Activated effector memory CD4-positive, alpha-beta T cell treated with Interleukin-2 at 50 U/mL for 16 hours (primary cell): Measurements from ENCODE around the gene COX5A.
"Not testable (repeated sequence)": the region's sequence is repeated elsewhere in the genome, so short reads cannot be mapped to it uniquely, and the experiment has no call there.

ENCODE experiments used
- DNase-seq: peaks from one replicate; pipeline ENCODE4 v3.0.0-alpha.2; 2020

Gene COX5A

DNA sequence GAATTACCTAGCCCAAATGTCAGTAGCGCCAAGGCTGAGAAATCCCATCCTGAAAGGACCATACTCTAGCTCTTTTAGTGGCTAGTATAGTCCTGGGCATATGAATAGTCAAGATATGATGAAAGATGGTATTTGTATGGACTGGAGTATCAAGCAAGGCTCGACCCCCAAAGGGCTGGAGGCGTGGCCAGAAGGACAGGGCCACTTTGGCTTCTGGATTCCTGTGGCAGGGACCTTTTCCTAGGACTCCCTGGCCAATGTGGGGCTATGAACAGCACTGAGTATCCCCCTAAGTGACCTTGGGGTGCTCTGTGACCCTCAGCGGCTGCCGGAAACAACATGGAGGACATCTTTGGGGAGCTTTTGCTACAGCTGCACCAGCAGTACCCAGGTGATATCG, 42.0 kb downstream of the COX5A start:
- no peak for DNase-seq

DNA sequence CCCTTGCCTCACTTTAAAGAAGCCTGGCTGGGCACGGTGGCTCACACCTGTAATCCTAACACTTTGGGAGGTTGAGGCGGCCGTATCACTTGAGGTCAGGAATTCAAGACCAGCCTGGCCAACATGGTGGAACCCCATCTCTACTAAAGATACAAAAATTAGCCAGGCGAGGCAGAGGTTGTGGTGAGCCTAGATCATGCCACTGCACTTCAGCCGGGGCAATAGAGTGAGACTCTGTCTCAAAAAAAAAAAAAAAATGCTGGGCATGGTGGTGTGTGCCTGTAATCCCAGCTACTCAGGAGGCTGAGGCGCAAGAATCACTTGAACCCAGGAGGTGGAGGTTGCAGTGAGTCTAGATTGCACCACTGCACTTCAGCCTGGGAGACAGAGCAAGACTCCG, 43.5 kb downstream of the COX5A start:
- not testable (repeated sequence) for DNase-seq

DNA sequence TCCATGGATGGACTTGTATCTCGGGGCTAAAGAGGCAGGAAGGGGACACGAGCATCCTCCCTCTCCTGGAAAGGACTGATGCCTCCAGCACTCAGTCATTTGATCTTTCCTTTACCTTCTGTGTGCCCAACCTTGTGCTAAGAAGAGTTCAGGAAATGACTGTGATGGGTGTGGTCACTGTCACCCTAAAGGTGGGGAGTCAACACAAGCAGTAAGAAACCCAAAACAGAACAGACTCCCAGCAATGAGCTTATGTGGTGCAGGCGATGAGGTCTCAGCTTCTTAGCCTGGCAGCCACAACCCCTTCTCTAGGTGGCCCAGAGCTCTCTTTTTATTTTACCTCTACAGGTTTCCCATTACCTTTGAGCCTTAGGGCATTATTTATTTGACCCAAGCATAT, 44.2 kb downstream of the COX5A start:
- DNase-seq, result peak; percentile 32

DNA sequence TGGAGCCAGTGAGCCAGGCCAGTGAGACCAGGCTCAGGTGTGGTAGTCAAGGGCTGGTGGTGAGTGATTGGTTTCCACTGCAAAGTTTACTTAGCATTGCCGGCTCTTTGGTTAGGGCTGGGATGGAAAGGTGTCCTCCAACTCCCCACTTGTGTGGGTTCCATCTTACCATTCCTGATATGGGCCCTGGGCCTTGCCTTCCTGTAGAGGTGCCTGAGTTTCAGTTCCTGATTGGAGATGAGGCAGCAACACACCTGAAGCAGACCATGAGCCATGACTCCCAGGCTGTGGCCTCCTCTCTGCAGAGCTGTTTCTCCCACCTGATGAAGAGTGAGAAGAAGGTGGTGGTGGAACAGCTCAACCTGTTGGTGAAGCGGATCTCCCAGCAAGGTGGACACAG, 44.9 kb downstream of the COX5A start:
- DNase-seq, result no peak

DNA sequence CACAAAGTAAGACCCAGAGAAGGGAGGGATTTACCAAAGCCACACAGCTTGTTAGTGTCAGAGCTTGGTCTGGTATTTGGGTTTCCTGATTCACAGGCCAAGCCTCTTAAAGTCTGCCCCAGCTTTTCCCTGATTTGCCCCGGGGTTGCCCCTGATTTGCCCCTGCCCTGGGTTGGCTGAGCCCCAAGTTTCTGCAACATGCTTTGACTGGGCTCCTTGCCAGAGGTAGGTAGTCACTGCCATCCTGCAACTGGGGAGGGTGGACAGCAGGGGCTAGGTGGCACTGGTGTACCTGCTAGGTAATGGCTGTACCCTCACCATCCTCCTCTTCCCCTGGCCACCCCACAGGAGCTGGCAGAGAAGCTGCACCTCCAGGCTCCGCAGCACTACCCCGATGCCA, 45.6 kb downstream of the COX5A start:
- no peak for DNase-seq

DNA sequence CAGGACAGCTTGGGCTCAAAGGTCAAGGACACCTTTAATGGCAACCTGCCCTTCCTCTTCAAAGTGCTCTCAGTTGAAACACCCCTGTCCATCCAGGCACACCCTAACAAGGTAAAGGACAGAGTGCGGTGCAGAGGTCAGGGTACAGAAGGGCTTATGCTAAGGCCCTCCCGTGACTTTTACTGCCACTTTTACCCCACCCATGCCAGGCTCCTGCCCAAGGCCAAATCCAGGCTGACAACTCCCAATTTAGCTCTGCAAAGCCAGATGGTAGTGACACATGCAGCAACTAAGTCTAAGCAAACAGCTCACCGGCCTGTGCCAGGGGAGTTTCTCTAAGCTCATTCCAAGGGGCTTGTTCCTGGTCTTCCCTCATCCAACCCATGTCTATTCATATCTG, 46.4 kb downstream of the COX5A start:
- no peak for DNase-seq

DNA sequence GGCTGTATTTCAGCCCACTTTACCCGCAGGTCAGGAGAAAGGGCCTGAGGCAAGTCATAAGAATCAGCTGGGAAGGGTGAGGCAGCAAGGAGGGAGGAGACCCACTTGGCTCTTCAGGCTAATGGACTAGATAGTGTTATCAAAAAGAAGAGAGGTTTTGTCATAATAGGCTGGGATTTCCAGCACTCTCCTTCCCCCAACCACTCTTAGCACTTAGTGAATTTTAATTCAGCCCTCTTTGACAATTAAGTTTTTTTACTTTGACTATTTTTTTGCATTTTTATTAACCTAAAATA, 47.3 kb downstream of the COX5A start:
- DNase-seq, result no peak

DNA sequence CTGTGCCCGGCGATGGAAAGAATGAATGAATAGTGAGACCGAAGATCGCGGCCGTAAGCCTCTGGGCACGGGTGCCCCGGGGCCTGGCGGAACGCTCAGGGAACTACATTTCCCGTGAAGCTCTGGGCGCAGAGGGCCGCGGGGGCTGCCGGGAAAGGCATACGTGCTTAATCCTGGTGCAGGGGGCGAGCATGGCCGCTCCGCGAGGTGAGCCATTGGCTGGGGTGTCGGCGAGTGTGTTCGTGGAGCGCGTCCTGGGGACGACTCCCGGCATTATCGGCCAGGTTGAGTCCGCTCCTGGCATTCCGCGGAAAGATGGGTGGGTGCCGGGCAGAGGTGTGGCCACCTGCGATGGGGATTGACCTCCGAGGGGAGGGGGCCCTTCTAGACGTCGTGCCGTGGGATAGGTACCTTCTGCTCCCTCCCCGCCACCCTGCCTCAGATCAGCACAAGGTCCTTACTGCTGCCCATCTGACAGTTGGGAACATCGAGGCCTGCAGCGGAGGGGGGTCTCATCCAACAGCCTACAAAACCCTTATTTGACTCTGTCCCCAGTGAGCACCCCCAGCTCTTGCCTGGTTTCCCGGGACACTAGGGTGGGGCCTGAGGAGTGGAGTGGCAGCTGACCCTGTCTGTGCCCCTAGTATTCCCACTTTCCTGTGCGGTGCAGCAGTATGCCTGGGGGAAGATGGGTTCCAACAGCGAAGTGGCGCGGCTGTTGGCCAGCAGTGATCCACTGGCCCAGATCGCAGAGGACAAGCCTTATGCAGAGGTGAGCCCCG, 47.8 kb downstream of the COX5A start, which contains the start of gene MPI:
MPI (plus strand) TSS at position 160 of the 782 bp plus-strand sequence; CDS start at position 192, 32 bp downstream.
- DNase-seq, result peak; percentile 75

DNA sequence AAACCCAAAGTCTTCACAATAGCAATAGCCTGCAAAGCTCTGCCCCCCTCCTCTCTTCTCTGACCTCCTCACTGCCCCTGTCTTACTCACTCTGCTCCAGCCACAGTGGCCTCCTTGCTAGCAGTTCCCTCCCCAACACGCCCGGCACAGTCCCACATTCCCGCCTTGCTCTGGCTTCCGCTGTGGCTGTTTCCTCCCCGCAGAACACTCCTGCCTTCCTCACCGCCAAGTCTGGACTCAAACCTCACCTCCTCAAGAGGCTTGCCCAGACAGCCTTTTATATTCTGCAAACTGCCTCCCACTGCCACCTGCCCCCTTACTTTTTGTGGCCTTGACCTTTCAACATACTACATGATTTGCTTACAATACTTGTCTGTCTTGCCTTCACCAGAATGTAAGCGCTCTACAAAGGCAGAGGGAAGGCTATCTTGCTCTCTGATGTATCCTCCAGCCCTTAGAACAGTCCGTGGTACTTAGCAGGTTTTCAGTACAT, 48.4 kb downstream of the COX5A start:
- DNase-seq, result no peak

DNA sequence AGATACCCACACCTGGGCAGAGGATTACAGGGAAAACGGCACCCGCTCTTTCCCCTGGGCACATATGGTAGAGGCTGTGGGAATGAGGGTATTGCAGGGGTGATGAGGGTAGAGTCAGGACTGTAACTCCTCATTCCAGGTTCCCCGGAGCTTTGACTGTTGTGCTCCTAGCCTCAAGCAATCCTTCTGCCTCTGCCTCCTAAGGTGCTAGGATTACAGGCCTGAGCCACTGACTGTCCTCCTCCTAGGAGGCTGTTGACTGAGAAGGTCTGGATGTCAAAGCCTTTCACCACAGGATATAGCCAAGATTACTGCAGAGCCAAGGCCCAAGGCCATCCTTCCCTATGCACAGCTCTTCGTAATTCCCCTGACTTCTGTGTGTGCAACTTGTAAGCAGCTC, 49.2 kb downstream of the COX5A start:
- DNase-seq, result no peak

DNA sequence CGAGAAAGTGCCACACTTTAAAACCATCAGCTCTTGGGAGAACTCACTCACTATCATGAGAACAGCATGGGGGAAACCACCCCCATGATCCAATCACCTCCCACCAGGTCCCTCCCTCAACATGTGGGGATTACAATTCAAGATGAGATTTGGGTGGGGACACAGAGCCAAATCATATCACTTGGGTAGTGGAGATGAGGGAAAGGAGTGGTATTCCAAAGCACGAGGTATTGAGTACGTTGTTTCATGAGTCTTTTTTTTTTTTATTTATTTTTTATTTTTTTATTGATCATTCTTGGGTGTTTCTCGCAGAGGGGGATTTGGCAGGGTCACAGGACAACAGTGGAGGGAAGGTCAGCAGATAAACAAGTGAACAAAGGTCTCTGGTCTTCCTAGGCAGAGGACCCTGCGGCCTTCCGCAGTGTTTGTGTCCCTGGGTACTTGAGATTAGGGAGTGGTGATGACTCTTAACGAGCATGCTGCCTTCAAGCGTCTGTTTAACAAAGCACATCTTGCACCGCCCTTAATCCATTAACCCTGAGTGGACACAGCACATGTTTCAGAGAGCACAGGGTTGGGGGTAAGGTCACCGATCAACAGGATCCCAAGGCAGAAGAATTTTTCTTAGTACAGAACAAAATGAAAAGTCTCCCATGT, 50.2 kb downstream of the COX5A start:
- not testable (repeated sequence) for DNase-seq

DNA sequence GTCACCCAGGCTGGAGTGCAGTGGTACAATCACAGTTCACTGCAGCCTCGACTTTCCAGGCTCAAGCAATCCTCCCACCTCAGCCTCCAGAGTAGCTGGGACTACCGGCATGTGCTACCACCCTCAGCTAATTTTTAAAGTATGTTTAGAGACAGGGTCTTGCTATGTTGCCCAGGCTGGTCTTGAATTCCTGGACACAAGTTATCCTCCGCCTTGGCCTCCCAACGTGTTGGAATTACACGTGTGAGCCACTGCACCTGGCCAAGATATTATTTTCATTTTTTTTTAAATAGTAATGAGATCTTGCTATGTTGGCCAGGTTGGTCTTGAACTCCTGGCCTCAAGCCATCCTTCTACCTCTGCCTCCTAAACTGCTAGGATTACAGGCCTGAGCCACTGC, 52.4 kb downstream of the COX5A start:
- no peak for DNase-seq

DNA sequence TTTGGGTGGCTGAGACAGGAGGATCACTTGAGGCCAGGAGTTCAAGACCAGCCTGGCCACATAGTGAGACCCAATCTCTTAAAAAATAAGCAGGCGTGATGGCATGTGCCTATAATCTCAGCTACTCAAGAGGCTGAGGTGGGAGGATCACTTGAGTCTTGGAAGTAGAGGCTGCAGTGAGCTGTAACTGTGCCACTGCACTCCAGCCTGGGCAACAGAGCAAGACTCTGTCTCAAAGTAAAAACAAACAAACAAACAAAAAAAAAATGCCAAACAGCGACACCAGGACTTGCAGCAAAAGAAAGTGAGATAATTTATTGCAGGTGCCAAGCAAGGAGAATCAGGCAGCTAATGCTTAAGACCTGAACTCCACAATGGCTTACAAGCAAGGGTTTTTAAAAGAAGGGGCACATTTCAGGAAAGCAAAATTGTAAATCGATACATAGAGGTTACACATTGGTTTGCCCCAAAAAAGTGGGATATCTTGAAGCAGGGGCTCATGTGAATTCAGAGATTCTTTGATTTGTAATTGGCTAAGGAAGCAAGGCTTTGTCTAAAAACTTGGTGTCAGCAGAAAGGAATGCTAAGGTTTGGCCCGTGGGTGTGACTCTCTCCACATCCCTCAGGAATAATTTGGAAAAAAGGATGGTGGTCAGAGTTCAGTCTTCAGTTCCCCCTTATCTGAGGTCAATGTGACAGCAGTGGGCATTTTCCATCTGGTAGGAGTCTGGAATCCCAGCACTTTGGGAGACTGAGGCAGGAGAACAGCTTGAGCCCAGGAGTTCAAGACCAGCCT, 53.2 kb downstream of the COX5A start:
- DNase-seq, result no peak

DNA sequence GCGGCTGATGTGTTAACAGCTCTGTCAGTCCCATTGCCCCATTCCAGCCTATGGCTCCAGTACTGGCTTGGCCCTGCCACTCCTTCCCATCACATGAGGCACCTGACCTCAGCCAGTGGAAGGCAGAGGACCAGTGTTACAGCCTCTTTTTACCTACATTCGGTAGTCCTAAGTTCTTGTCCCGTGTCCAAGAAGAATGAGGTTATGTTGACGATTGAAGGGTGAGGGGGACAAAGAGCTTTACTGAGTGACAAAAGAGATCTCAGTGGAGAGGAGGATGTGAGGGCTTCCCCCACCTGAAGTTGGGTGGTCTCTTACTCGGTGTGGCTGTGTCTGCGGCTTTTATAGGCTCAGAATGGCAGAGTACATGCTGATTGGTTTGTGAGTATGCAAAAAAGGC, 55.3 kb downstream of the COX5A start:
- no peak for DNase-seq

DNA sequence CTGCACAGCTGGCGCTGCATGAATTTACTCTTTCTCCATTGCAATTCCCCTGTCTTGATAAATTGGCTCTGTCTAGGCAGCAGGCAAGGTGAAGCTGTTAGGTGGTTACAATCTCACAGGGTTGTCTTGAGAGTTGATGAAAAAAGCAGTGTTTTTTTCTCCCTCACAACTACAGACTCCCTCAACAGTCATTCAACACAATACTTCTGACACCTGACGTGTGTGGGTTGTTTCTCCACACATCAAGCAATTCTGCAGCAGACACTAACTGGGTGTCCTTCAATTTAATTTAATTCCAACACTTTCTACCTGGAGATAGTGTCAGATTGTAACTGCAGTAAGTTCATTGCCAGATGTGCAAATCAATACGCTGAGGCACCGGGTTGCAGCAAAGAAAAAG, 59.6 kb downstream of the COX5A start:
- no peak for DNase-seq

DNA sequence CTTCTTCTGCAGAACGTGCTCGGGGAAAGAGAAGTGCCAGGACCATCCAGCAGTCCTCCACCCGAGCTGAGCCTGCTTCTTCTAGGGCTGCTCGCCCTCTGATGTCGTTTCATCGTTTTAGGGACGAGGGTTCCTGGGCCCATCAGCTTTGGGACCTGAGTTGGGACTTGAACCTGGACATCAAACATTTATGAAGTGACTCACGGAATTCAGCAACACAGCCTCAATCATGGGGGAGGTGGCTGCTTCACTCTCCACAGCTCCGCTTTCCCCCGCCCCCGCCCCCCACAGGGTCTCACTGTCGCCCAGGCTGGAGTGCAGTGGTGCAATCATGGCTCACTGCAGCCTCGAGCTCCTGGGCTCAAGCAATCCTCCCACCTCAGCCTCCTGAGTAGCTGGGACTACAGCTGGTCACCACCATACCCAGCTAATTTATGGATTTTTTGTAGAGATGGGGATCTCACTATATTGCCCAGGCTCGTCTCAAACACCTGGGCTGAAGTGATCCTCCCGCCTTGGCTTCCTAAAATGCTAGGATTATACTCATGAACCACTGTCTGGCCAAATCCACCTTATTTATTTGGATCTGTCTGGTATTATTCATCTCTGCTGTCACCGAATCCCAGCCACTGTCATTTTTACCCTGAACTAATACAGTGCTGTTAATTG, 64.0 kb downstream of the COX5A start:
- DNase-seq, result no peak

DNA sequence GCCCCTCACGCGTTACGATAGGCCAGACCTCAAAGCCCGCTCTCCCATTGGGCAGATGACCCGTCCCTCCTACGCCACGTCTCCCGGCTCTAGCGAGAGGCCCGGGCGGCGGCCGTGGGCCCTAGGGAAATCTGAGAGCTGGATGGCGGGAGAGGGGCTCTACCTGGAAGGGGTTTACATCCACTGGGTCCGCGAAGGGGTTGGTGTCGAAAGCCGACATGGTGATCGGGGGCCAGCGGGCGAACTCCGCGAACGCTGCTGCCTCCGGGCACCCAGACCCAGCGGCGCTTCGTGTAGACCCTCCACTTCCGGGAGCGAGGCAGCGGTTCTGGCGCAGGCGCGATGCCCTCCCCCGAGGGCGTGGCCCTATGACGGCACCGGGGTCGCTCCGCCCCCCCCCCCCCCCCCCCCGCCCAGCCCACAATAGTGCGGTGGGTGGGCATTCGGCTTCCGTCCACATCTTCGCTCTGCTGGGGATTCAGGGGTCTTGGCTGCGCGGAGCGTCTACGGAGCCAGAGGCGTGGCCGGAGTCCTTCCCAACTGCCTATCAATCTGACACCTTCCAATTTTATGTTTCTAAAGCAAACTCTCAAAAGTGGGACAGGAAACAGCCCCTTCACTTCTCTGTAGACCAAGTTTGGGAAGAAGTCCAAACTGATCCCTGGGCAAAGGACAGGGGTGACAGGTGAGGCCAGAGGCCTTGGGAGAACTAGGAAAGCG, 64.7 kb downstream of the COX5A start, which contains the start of gene SCAMP2:
SCAMP2 (minus strand) TSS at position 330 of the 720 bp plus-strand sequence; CDS start at position 220, 110 bp downstream.
- peak; percentile 85 for DNase-seq

DNA sequence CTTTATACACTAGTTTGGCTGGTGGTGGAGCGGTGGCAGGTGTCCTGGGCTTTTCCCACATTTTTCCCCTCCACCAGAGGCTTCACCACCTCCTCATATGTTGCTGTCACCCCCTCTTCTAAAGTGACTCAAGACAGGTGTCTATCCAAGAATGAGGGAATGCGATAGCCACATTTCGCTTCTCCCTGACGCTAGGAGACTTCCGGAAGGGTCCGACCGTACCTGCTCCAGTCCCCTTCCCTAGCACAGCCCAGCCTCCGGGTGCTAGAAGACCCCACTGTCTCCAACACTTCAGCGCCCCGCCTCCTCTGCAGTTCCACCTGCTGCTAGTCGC, 65.2 kb downstream of the COX5A start:
- DNase-seq, result no peak

DNA sequence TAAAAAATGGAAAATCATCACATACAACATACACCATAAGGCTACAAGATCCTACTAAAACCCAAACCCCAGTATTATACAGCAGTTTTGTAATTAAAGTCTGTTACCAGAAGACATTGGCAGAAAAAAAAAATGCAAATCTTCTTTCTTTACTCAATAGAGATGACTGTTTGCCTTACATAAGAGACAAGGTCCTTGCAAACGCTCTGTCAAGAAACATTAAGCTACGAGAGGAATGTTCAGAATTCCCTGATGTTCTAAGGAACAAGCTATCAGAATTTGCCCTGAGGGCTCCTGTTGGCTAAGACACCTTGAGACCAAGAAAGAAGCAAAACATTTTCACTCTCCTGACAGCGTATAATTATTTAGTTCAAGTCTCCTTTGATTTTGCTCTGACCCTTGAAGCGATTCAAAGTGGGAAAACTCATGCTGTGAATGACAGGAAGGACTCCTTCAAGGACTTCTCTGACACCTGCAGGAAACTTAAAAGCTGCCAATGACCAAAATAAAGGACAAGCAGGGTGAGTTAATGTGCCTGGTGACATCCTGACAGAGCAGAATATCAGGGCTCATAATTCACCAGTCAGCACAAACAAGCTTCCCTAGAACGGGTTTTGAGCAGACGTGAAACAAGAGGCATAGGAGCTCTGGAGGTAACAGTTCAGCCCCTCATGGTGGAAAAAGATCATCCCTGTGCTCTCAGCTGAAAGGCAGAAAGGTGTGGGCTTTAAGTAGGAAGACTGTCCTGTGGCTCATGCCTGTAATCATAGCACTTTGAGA, 67.2 kb downstream of the COX5A start:
- no peak for DNase-seq
